Astrocyte (in vitro differentiated cells and primary cell): ENCODE results near the gene SSX1. TPM values are rescaled to one million over a fixed set of nuclear protein-coding genes. Genes with fewer than 3 reads are reported as not detected.

ENCODE experiments used
- total RNA-seq: library from RNA; stranded (reverse); gene quantifications from 2 replicates; pipeline ENCODE4 v1.2.1, GENCODE V29; 2021

Gene SSX1
- total RNA-seq, 1 donor from 2014 or later = not detected

Other genes starting within 250 kb of the SSX1 start
- not detected in 2 replicates for gene SPACA5, start 248.4 kb upstream of the SSX1 start, total RNA-seq
- gene ZNF630, start 183.8 kb upstream of the SSX1 start, total RNA-seq = 1.3 and 1.8 TPM in 2 replicates
- gene SPACA5B, start 124.8 kb upstream of the SSX1 start, total RNA-seq = not detected in 2 replicates
- not detected in 2 replicates for gene SSX5, start 58.6 kb upstream of the SSX1 start, total RNA-seq
- not detected in 2 replicates for gene SSX3, start 101.3 kb downstream of the SSX1 start, total RNA-seq
- not detected in 2 replicates for gene SSX4, start 128.1 kb downstream of the SSX1 start, total RNA-seq
- not detected in 2 replicates for gene SSX4B, start 156.6 kb downstream of the SSX1 start, total RNA-seq
- 36.0 and 51.6 TPM in 2 replicates for gene SLC38A5, start 214.9 kb downstream of the SSX1 start, total RNA-seq
- 64.4 and 73.5 TPM in 2 replicates for gene FTSJ1, start 220.8 kb downstream of the SSX1 start, total RNA-seq